Upper lobe of right lung (tissue), 1 donor: Measurements from ENCODE around the gene LRP3. TPM values are rescaled to one million over a fixed set of nuclear protein-coding genes. Genes with fewer than 3 reads are reported as not detected.
"Not testable (repeated sequence)": the region's sequence is repeated elsewhere in the genome, so short reads cannot be mapped to it uniquely, and the experiment has no call there.

Experiments used
- ATAC-seq: fragments of 200-7000 bp; cut with Tn5 transposase; one replicate; pipeline ENCODE4 v1.9.1; 2020; ENCODE audit warnings: mild to moderate bottlenecking, moderate library complexity
- DNase-seq: peaks from one replicate; pipeline ENCODE4 v3.0.0-alpha.2; 2020
- H3K27ac ChIP-seq: fragments of 200-600 bp; one replicate; pipeline ENCODE4 v1.8.0; 2022
- H3K27me3 ChIP-seq: fragments of 200-600 bp; one replicate; pipeline ENCODE4 v1.8.0; 2022; ENCODE audit warnings: mild to moderate bottlenecking
- H3K36me3 ChIP-seq: fragments of 200-600 bp; one replicate; pipeline ENCODE4 v1.8.0; 2022
- H3K4me1 ChIP-seq: fragments of 200-600 bp; one replicate; pipeline ENCODE4 v1.8.0; 2022
- H3K4me3 ChIP-seq: fragments of 200-600 bp; one replicate; pipeline ENCODE4 v1.8.0; 2022; ENCODE audit warnings: mild to moderate bottlenecking
- H3K9me3 ChIP-seq: fragments of 200-600 bp; one replicate; pipeline ENCODE4 v1.8.0; 2022
- intact Hi-C: fragments of 100-400 bp; cut with DNase I; formaldehyde crosslinking; loops from one replicate; pipeline ENCODE4 v1.11.0; 2022
- total RNA-seq: library from RNA; stranded (reverse); fragmentation: NEBNext Ultra II Directional; extraction: Animal tissue kit (Norgen Biotek cat#: 25700); gene quantifications from one replicate; pipeline ENCODE4 v1.2.1, GENCODE V29; 2021
- TF ChIP-seq, protein P1 (sequence below): fragments of 200-600 bp; IDR thresholded peaks from one replicate; pipeline ENCODE4 v1.8.0; 2022; ENCODE audit warnings: antibody characterized with exemption
- donor health status: DM: no; HTN: yes; CAD: no; lungs with severe emphysema.

LRP3 gene
- total RNA-seq, 1 donor from 2014 or later: 22.0 TPM

DNA sequence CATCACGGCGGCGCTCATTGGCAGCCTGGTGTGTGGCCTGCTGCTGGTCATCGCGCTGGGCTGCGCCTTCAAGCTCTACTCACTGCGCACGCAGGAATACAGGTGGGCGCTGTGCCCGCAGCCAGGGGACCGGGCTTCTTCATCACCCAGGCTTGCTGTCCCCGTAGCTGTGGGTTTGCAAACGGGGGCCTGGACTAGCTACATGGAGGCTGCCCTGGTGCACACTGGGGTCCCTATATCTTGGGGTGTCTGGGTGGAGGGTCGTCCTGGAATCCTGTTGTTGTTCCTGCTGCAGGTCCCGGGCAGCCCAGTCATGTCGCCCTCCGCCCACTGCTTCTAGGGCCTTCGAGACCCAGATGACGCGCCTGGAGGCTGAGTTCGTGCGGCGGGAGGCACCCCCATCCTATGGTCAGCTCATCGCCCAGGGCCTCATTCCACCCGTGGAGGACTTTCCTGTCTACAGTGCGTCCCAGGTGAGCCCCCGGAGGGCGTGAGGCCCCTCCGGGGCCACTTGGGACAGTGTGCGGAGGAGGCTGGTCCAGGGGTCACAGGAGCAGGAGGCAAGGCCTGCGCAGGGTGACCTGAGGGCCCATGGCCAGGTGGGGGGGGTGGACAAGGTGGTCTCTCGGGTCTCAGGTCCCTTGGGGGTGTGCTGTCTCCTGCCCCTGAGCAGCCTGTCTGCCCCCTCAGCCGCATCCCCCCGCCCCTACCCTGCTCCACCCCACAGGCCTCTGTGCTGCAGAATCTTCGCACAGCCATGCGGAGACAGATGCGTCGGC, 12.3 kb downstream of the LRP3 start:
- DNase-seq: no peak
- H3K27ac ChIP-seq: no peak overlapping the region
- intact Hi-C loops: no loop called here
- no peaks in the 10 kb centered on the region for H3K4me1 ChIP-seq
- TF ChIP-seq, protein P1, sequence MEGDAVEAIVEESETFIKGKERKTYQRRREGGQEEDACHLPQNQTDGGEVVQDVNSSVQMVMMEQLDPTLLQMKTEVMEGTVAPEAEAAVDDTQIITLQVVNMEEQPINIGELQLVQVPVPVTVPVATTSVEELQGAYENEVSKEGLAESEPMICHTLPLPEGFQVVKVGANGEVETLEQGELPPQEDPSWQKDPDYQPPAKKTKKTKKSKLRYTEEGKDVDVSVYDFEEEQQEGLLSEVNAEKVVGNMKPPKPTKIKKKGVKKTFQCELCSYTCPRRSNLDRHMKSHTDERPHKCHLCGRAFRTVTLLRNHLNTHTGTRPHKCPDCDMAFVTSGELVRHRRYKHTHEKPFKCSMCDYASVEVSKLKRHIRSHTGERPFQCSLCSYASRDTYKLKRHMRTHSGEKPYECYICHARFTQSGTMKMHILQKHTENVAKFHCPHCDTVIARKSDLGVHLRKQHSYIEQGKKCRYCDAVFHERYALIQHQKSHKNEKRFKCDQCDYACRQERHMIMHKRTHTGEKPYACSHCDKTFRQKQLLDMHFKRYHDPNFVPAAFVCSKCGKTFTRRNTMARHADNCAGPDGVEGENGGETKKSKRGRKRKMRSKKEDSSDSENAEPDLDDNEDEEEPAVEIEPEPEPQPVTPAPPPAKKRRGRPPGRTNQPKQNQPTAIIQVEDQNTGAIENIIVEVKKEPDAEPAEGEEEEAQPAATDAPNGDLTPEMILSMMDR: no peak
- no peak for ATAC-seq
- H3K36me3 ChIP-seq: no peaks in the 10 kb centered on the region
- H3K27me3 ChIP-seq: no peaks in the 10 kb centered on the region
- no peaks in the 10 kb centered on the region for H3K9me3 ChIP-seq
- H3K4me3 ChIP-seq: no peak overlapping the region

DNA sequence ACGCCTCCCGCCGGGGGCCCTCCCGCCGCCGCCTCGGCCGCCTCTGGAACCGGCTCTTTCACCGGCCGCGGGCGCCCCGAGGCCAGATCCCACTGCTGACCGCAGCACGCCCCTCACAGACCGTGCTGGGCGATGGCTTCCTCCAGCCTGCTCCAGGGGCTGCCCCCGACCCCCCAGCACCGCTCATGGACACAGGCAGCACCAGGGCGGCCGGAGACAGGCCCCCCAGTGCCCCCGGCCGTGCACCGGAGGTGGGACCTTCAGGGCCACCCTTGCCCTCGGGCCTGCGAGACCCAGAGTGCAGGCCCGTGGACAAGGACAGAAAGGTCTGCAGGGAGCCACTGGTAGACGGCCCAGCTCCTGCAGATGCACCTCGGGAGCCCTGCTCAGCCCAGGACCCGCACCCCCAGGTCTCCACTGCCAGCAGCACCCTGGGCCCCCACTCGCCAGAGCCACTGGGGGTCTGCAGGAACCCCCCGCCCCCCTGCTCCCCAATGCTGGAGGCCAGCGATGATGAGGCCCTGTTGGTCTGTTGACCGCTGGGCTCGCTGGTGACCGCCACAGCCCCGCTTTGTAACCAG, 13.0 kb downstream of the LRP3 start:
- Histone ChIP-seq H3K27me3 (no peaks in the 10 kb centered on the region), H3K9me3 (no peaks in the 10 kb centered on the region), H3K36me3 (no peaks in the 10 kb centered on the region), H3K4me1 (no peaks in the 10 kb centered on the region), H3K27ac (no peak overlapping the region), H3K4me3 (no peak overlapping the region)
- intact Hi-C loops: no loop called here
- DNase-seq (no peak), ATAC-seq (no peak)
- TF ChIP-seq, protein P1: no peak

DNA sequence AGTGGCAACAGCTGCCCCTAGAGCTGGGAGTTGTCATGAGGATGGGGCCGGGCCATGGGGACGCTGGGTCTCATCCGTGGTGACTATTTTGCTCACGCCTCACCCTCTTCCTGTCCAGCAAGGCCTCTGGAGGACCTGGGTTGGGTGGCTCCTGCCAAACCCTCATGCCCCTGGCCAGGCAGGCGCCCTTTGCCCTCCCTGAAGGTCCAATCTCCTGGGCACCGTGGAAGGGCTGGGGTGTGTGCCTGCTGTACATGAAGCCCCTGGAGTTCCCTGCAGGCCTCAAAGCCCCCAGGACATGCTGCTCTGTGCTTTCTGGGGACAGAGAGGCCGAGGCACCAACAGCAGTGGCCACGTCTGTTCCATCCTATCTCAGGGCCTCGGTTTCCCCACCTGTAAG, 13.8 kb downstream of the LRP3 start:
- H3K36me3 ChIP-seq: no peaks in the 10 kb centered on the region
- ATAC-seq (no peak), DNase-seq (no peak)
- no peak overlapping the region for H3K4me3 ChIP-seq
- H3K9me3 ChIP-seq: no peaks in the 10 kb centered on the region
- TF ChIP-seq, protein P1: no peak
- H3K27ac ChIP-seq: no peak overlapping the region
- intact Hi-C loops: no loop called here
- no peaks in the 10 kb centered on the region for H3K4me1 ChIP-seq
- no peaks in the 10 kb centered on the region for H3K27me3 ChIP-seq

DNA sequence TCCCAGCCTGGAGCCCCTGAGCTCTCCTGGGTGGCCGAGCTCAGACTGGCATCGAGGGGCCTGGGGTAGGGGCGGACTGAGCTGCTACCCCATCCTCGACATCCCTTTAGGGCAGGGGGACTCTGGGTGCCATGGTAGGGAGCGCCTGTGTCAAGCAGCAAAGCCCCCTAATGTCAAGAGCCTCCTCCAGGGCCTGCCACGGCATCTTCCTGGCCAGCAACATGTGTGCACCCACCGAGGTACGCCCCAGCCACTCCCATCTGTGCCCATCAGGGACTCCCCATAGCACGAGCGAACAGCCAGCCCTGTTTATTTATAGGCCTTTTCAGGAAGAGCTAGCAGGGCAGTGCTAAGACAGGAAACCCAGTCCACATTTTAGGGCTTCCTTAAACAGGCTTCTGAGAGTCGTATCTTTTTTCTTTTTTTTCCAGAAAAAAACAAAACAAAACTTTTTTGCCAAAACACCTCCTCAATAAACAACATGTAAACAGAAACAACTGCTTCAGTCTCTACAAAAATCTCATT, 14.3 kb downstream of the LRP3 start:
- Histone ChIP-seq H3K27ac (no peak overlapping the region), H3K4me1 (no peaks in the 10 kb centered on the region), H3K27me3 (no peaks in the 10 kb centered on the region), H3K4me3 (no peak overlapping the region), H3K36me3 (no peaks in the 10 kb centered on the region), H3K9me3 (no peaks in the 10 kb centered on the region)
- no peak for DNase-seq
- no peak for ATAC-seq
- intact Hi-C loops: no loop called here
- TF ChIP-seq, protein P1: no peak

DNA sequence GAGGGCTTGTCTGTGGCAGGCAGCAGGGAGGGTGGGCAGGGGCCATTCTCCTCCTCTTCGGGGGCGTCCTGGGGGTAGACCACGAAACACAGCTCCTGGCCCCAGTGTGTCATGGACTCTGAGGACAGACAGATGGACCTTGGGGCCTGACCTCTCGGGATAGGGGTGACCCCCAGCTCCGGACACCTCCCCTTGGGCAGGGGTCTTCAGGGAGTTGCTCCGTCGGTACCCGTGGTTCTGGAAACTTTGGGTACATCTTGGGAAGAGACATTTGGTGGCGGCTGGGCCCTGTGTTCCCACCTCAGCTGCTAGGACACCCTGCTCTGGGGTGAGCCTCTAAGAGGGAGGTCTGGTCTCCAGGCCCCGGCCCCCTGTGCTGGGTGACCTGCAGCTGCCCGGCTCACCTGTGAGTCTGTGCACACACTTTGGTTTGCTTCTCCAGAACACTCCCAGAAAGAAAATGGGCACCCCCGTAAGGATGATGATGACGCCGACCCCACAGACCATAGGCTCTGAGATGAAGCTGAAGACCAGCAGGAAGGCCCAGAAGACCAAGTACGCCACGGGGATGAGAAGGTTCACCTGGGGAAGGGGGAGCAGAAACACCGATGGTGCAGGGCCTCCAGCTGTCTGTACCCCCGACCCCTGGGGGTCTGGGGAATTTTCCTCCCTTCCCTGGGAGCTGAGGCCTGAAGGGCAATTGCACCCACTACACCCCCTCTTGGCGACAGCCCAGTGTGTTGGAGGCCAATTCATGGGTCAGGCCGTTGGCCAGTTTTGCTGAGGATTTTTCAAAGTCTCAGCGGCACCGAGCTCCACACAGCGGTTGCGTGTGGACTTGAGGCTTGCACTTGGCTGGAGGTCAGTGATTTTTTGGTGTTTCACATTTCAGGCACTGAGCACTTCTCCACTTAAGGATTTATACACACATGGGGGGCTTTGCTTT, 15.0 kb downstream of the LRP3 start:
- ATAC-seq (no peak), DNase-seq (no peak)
- Histone ChIP-seq H3K27me3 (no peaks in the 10 kb centered on the region), H3K4me3 (no peak overlapping the region), H3K27ac (no peak overlapping the region), H3K36me3 (no peaks in the 10 kb centered on the region), H3K9me3 (no peaks in the 10 kb centered on the region), H3K4me1 (no peaks in the 10 kb centered on the region)
- TF ChIP-seq, protein P1: no peak
- intact Hi-C loops: no loop called here

DNA sequence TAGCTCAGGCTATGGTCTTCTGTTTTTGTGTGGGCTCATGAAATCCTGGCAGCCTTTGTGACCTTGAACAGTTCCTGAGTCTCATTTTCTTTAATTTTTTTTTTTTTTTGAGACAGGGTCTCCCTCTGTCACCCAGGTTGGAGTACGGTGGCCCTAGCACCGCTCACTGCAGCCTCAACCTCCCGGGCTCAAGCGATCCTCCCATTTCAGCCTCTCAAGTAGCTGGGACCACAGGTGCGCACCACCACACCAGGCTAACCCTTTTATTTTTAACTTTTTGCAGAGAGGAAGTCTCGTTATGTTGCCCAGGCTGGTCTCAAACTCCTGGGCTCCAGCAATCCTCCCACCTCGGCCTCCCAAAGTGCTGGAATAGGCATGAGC, 15.7 kb downstream of the LRP3 start:
- ATAC-seq, DNase-seq, H3K36me3 ChIP-seq, H3K4me3 ChIP-seq, H3K27ac ChIP-seq, H3K9me3 ChIP-seq, intact Hi-C loops, H3K27me3 ChIP-seq, H3K4me1 ChIP-seq: not testable (repeated sequence)
